NAMALWA (cell line): ENCODE data around the gene SIX2.

Experiments
- DNase-seq: peaks from one replicate; pipeline ENCODE4 v3.0.0-alpha.2; 2015; ENCODE audit warnings: low spot score

The SIX2 gene

GRCh38 chr2:45018023-45018422 is 8.8 kb upstream of the SIX2 start:
- DNase-seq, result no peak

GRCh38 chr2:45014831-45015230 is 5.6 kb upstream of the SIX2 start:
- DNase-seq, result no peak

- no peak for DNase-seq
Measured at GRCh38 chr2:45014016-45014702, 4.9 kb upstream of the SIX2 start.

- DNase-seq, result no peak
Measured at GRCh38 chr2:45013229-45014015, 4.2 kb upstream of the SIX2 start.

- DNase-seq, result no peak
Measured at GRCh38 chr2:45012733-45013132, 3.5 kb upstream of the SIX2 start.

- DNase-seq, result no peak
Measured at GRCh38 chr2:45011621-45012602, 2.7 kb upstream of the SIX2 start.

GRCh38 chr2:45011121-45011520 is 1.9 kb upstream of the SIX2 start:
- DNase-seq, result no peak

- DNase-seq, result no peak
Measured at GRCh38 chr2:45010702-45011012, 1.4 kb upstream of the SIX2 start.

GRCh38 chr2:45009928-45010701 is 863 bp upstream of the SIX2 start:
- DNase-seq, result no peak

- DNase-seq, result no peak
Measured at GRCh38 chr2:45008296-45009129, 739 bp downstream of the SIX2 start.

GRCh38 chr2:45007961-45008295 is 1.3 kb downstream of the SIX2 start:
- no peak for DNase-seq

- no peak for DNase-seq
Measured at GRCh38 chr2:45006942-45007287, 2.3 kb downstream of the SIX2 start.

GRCh38 chr2:45006041-45006941 is 3.0 kb downstream of the SIX2 start:
- no peak for DNase-seq

- DNase-seq, result no peak
Measured at GRCh38 chr2:45005261-45006002, 3.8 kb downstream of the SIX2 start.

- DNase-seq, result no peak
Measured at GRCh38 chr2:45004562-45005191, 4.6 kb downstream of the SIX2 start.

GRCh38 chr2:45003579-45004551 is 5.4 kb downstream of the SIX2 start:
- DNase-seq, result no peak

GRCh38 chr2:45002686-45003085 is 6.6 kb downstream of the SIX2 start:
- no peak for DNase-seq
